Measurements from ENCODE around the gene CAPN12. TPM values are rescaled to one million over a fixed set of nuclear protein-coding genes. Genes with fewer than 3 reads are reported as not detected.
"Not testable (repeated sequence)": the region's sequence is repeated elsewhere in the genome, so short reads cannot be mapped to it uniquely, and the experiment has no call there.

CAPN12 gene
- total and polyA plus RNA-seq, 10 of the 15 experiments (the other 5 are each of a cell fraction or from before 2014, with no cell fraction given) = 0.64 to 4.6 (median 2.0) TPM

- TF ChIP-seq PBX3 (IDR thresholded peaks at IDR 0.05; ENCODE audit: insufficient replicate concordance, low read depth, low read length) = no peak
Measured at GRCh38 chr19:38774181-38774950, 30.1 kb upstream of the CAPN12 start (continued).

- POLR2A ChIA-PET = no interaction called here
- DNase-seq (ENCODE audit: low read depth, low spot score) (no peak), ATAC-seq (no peak), FAIRE-seq (no peak)
- in situ Hi-C loops (cut with MboI) (no loop called here), intact Hi-C loops (cut with micrococcal nuclease; ENCODE audit: unreplicated experiment) (no loop called here)
- Histone ChIP-seq H3K4me2 (ENCODE audit: control insufficient read depth, insufficient read depth) (no peak within 1 kb of the TSS), H3K27ac (ENCODE audit: control insufficient read depth, insufficient read depth) (no peak within 1 kb of the TSS), H3K4me1 (ENCODE audit: control insufficient read depth, insufficient read depth, low read length) (no peaks in the 10 kb centered on the region), H3K9ac (ENCODE audit: control insufficient read depth, insufficient read depth, low read length) (no peak within 1 kb of the TSS), H3K27me3 (replicated peaks in 1 of 2; ENCODE audit: control insufficient read depth in 2 of 2, insufficient read depth in 2 of 2, low read length in 1 of 2) (no peaks in the 10 kb centered on the region), H4K20me1 (ENCODE audit: control insufficient read depth, insufficient read depth) (no peaks in the 10 kb centered on the region), H3K4me3 (no peak within 1 kb of the TSS), H3K79me2 (ENCODE audit: control insufficient read depth, insufficient read depth, low read length) (no peaks in the 10 kb centered on the region), H2AFZ (ENCODE audit: control insufficient read depth, low read depth, low read length) (no peak within 1 kb of the TSS), H3K36me3 (ENCODE audit: control insufficient read depth in 2 of 2, insufficient read depth in 2 of 2, low read length in 1 of 2) (no peaks in the 10 kb centered on the region), H3K9me3 (replicated peaks; ENCODE audit: control insufficient read depth, insufficient read depth, low read length) (no peaks in the 10 kb centered on the region)
- RAD21 ChIA-PET (ENCODE audit: unreplicated experiment) = no interaction called here
- CTCF ChIA-PET = no interaction called here
- SMC1A ChIA-PET (ENCODE audit: uncharacterized antibody, unreplicated experiment) = no interaction called here
- no peak for TF ChIP-seq NKRF (conservative IDR thresholded peaks at IDR 0.05)
- TF ChIP-seq KLF5 (IDR thresholded peaks at IDR 0.05; ENCODE audit: partially characterized antibody) = no peak
- no peak for TF ChIP-seq RELA (IDR thresholded peaks at IDR 0.05; ENCODE audit: borderline replicate concordance, partially characterized antibody)
- no peak for TF ChIP-seq ATF3 (IDR thresholded peaks at IDR 0.05; ENCODE audit: borderline replicate concordance, extremely low read depth, low read depth, low read length)
- TF ChIP-seq FOXK2 (IDR thresholded peaks at IDR 0.05) = no peak
- no peak for TF ChIP-seq ZSCAN29 (IDR thresholded peaks at IDR 0.05)
- 62% methylated on average over 6 of the region's 14 CpGs for WGBS (ENCODE audit: insufficient coverage, insufficient replicate concordance, low lambda C conversion rate, missing lambda C conversion rate)
- no TSS peak for BruUV-seq (replicated peaks)
Measured at GRCh38 chr19:38773469-38774177, 29.3 kb upstream of the CAPN12 start, which contains the start of gene LGALS7. TSS of gene LGALS7 (minus strand) at chr19:38773517. CDS start at chr19:38773492, 25 bp downstream.

- in situ Hi-C loops (cut with MboI); SMC1A ChIA-PET (ENCODE audit: uncharacterized antibody, unreplicated experiment); H3K9ac ChIP-seq (ENCODE audit: control insufficient read depth, insufficient read depth, low read length); DNase-seq (ENCODE audit: low read depth, low spot score); RAD21 ChIA-PET (ENCODE audit: unreplicated experiment); H2AFZ ChIP-seq (ENCODE audit: control insufficient read depth, low read depth, low read length); H3K79me2 ChIP-seq (ENCODE audit: control insufficient read depth, insufficient read depth, low read length); H3K36me3 ChIP-seq (ENCODE audit: control insufficient read depth in 2 of 2, insufficient read depth in 2 of 2, low read length in 1 of 2); H3K4me1 ChIP-seq (ENCODE audit: control insufficient read depth, insufficient read depth, low read length); H4K20me1 ChIP-seq (ENCODE audit: control insufficient read depth, insufficient read depth); H3K4me3 ChIP-seq; H3K9me3 ChIP-seq (replicated peaks; ENCODE audit: control insufficient read depth, insufficient read depth, low read length); intact Hi-C loops (cut with micrococcal nuclease; ENCODE audit: unreplicated experiment); H3K4me2 ChIP-seq (ENCODE audit: control insufficient read depth, insufficient read depth); CTCF ChIA-PET; H3K27me3 ChIP-seq (replicated peaks in 1 of 2; ENCODE audit: control insufficient read depth in 2 of 2, insufficient read depth in 2 of 2, low read length in 1 of 2); POLR2A ChIA-PET; ATAC-seq; H3K27ac ChIP-seq (ENCODE audit: control insufficient read depth, insufficient read depth); BruUV-seq (replicated peaks): not testable (repeated sequence)
- WGBS (ENCODE audit: insufficient coverage, insufficient replicate concordance, low lambda C conversion rate, missing lambda C conversion rate) = no CpG with 5 or more reads among the region's 30 CpGs
- FAIRE-seq = peak; percentile 82
Measured at GRCh38 chr19:38771569-38771968, 27.3 kb upstream of the CAPN12 start.

Measured in GM12878 (cell line).